ENCODE data around the gene THSD7A. TPM values are rescaled to one million over a fixed set of nuclear protein-coding genes. Genes with fewer than 3 reads are reported as not detected.
"Not testable (repeated sequence)": the region's sequence is repeated elsewhere in the genome, so short reads cannot be mapped to it uniquely, and the experiment has no call there.

THSD7A gene
- polyA plus RNA-seq, 3 donors: 78.5 to 89.8 (median 85.2) TPM

- no peak for DNase-seq (ENCODE audit: low read depth in 3 of 3, low spot score in 2 of 3)
Observed at GRCh38 chr7:11473220-11473619, 358.8 kb downstream of the THSD7A start.

GRCh38 chr7:11472646-11473045, 359.4 kb downstream of the THSD7A start:
- no peak for DNase-seq (ENCODE audit: low read depth in 3 of 3, low spot score in 2 of 3)

- DNase-seq (ENCODE audit: low read depth in 3 of 3, low spot score in 2 of 3): no peak
Observed at GRCh38 chr7:11471255-11471654, 360.7 kb downstream of the THSD7A start.

- DNase-seq (ENCODE audit: low read depth in 3 of 3, low spot score in 2 of 3): peak in 1 of 3 donors; percentile 3
Observed at GRCh38 chr7:11469028-11469745, 362.8 kb downstream of the THSD7A start.

GRCh38 chr7:11466517-11467105, 365.4 kb downstream of the THSD7A start:
- no peak for DNase-seq (ENCODE audit: low read depth in 3 of 3, low spot score in 2 of 3)

- no peak for DNase-seq (ENCODE audit: low read depth in 3 of 3, low spot score in 2 of 3)
Observed at GRCh38 chr7:11464624-11465023, 367.4 kb downstream of the THSD7A start.

GRCh38 chr7:11461946-11462345, 370.1 kb downstream of the THSD7A start:
- DNase-seq (ENCODE audit: low read depth in 3 of 3, low spot score in 2 of 3): no peak

GRCh38 chr7:11458736-11459483, 373.1 kb downstream of the THSD7A start:
- DNase-seq (ENCODE audit: low read depth in 3 of 3, low spot score in 2 of 3): no peak

GRCh38 chr7:11457419-11457818, 374.6 kb downstream of the THSD7A start:
- DNase-seq (ENCODE audit: low read depth in 3 of 3, low spot score in 2 of 3): no peak

- DNase-seq (ENCODE audit: low read depth in 3 of 3, low spot score in 2 of 3): no peak
Observed at GRCh38 chr7:11456574-11456973, 375.4 kb downstream of the THSD7A start.

- DNase-seq (ENCODE audit: low read depth in 3 of 3, low spot score in 2 of 3): no peak
Observed at GRCh38 chr7:11452476-11452875, 379.5 kb downstream of the THSD7A start.

GRCh38 chr7:11450281-11450680, 381.7 kb downstream of the THSD7A start:
- DNase-seq (ENCODE audit: low read depth in 3 of 3, low spot score in 2 of 3): no peak

- no peak for DNase-seq (ENCODE audit: low read depth in 3 of 3, low spot score in 2 of 3)
Observed at GRCh38 chr7:11449316-11449715, 382.7 kb downstream of the THSD7A start.

- DNase-seq (ENCODE audit: low read depth in 3 of 3, low spot score in 2 of 3): no peak
Observed at GRCh38 chr7:11448323-11448722, 383.7 kb downstream of the THSD7A start.

- DNase-seq (ENCODE audit: low read depth in 3 of 3, low spot score in 2 of 3): no peak
Observed at GRCh38 chr7:11447106-11447505, 384.9 kb downstream of the THSD7A start.

- not testable (repeated sequence) for DNase-seq (ENCODE audit: low read depth in 3 of 3, low spot score in 2 of 3)
Observed at GRCh38 chr7:11443934-11444333, 388.1 kb downstream of the THSD7A start.

- no peak for DNase-seq (ENCODE audit: low read depth in 3 of 3, low spot score in 2 of 3)
Observed at GRCh38 chr7:11437994-11438393, 394.0 kb downstream of the THSD7A start.

GRCh38 chr7:11436773-11437524, 395.0 kb downstream of the THSD7A start:
- no peak for DNase-seq (ENCODE audit: low read depth in 3 of 3, low spot score in 2 of 3)

GRCh38 chr7:11436316-11436715, 395.7 kb downstream of the THSD7A start:
- no peak for DNase-seq (ENCODE audit: low read depth in 3 of 3, low spot score in 2 of 3)

- DNase-seq (ENCODE audit: low read depth in 3 of 3, low spot score in 2 of 3): no peak
Observed at GRCh38 chr7:11434366-11434765, 397.6 kb downstream of the THSD7A start.

GRCh38 chr7:11430841-11431240, 401.2 kb downstream of the THSD7A start:
- no peak for DNase-seq (ENCODE audit: low read depth in 3 of 3, low spot score in 2 of 3)
